ENCODE measurements around the gene DAZAP1.
"Not testable (repeated sequence)": the region's sequence is repeated elsewhere in the genome, so short reads cannot be mapped to it uniquely, and the experiment has no call there.

DAZAP1 gene

GRCh38 chr19:1420085-1420484 lies 12.7 kb downstream of the DAZAP1 start:
- DNase-seq; in situ Hi-C loops (cut with MboI; ENCODE audit: low pct_unique_long_range_greater_than_20kb, low sequenced_read_pairs): not testable (repeated sequence)

GRCh38 chr19:1420590-1420989 lies 13.2 kb downstream of the DAZAP1 start:
- in situ Hi-C loops (cut with MboI; ENCODE audit: low pct_unique_long_range_greater_than_20kb, low sequenced_read_pairs), result no loop called here
- no peak for DNase-seq

- no peak for DNase-seq
- in situ Hi-C loops (cut with MboI; ENCODE audit: low pct_unique_long_range_greater_than_20kb, low sequenced_read_pairs), result no loop called here
Measured at GRCh38 chr19:1421218-1421957, 14.0 kb downstream of the DAZAP1 start.

GRCh38 chr19:1421958-1422305 lies 14.5 kb downstream of the DAZAP1 start:
- in situ Hi-C loops (cut with MboI; ENCODE audit: low pct_unique_long_range_greater_than_20kb, low sequenced_read_pairs), result no loop called here
- DNase-seq, result no peak

- in situ Hi-C loops (cut with MboI; ENCODE audit: low pct_unique_long_range_greater_than_20kb, low sequenced_read_pairs), result no loop called here
- DNase-seq, result no peak
Measured at GRCh38 chr19:1422360-1422759, 15.0 kb downstream of the DAZAP1 start.

GRCh38 chr19:1422943-1423342 lies 15.6 kb downstream of the DAZAP1 start:
- in situ Hi-C loops (cut with MboI; ENCODE audit: low pct_unique_long_range_greater_than_20kb, low sequenced_read_pairs), result no loop called here
- no peak for DNase-seq

GRCh38 chr19:1423436-1424191 lies 16.2 kb downstream of the DAZAP1 start:
- in situ Hi-C loops (cut with MboI; ENCODE audit: low pct_unique_long_range_greater_than_20kb, low sequenced_read_pairs), result no loop called here
- no peak for DNase-seq

- in situ Hi-C loops (cut with MboI; ENCODE audit: low pct_unique_long_range_greater_than_20kb, low sequenced_read_pairs), result no loop called here
- no peak for DNase-seq
Measured at GRCh38 chr19:1424192-1424955, 17.0 kb downstream of the DAZAP1 start.

GRCh38 chr19:1425102-1425837 lies 17.9 kb downstream of the DAZAP1 start:
- in situ Hi-C loops (cut with MboI; ENCODE audit: low pct_unique_long_range_greater_than_20kb, low sequenced_read_pairs), result no loop called here
- DNase-seq, result no peak

GRCh38 chr19:1425902-1426301 lies 18.5 kb downstream of the DAZAP1 start:
- DNase-seq, result no peak
- in situ Hi-C loops (cut with MboI; ENCODE audit: low pct_unique_long_range_greater_than_20kb, low sequenced_read_pairs), result no loop called here

- in situ Hi-C loops (cut with MboI; ENCODE audit: low pct_unique_long_range_greater_than_20kb, low sequenced_read_pairs), result no loop called here
Measured at GRCh38 chr19:1426736-1427135, 19.4 kb downstream of the DAZAP1 start.

GRCh38 chr19:1427221-1427920 lies 20.0 kb downstream of the DAZAP1 start:
- in situ Hi-C loops (cut with MboI; ENCODE audit: low pct_unique_long_range_greater_than_20kb, low sequenced_read_pairs), result no loop called here
- no peak for DNase-seq

More at GRCh38 chr19:1426736-1427135, 19.4 kb downstream of the DAZAP1 start:
- no peak for DNase-seq

- in situ Hi-C loops (cut with MboI; ENCODE audit: low pct_unique_long_range_greater_than_20kb, low sequenced_read_pairs), result no loop called here
- no peak for DNase-seq
Measured at GRCh38 chr19:1428738-1429391, 21.5 kb downstream of the DAZAP1 start.

- no peak for DNase-seq
- in situ Hi-C loops (cut with MboI; ENCODE audit: low pct_unique_long_range_greater_than_20kb, low sequenced_read_pairs), result no loop called here
Measured at GRCh38 chr19:1429750-1430149, 22.4 kb downstream of the DAZAP1 start.

- in situ Hi-C loops (cut with MboI; ENCODE audit: low pct_unique_long_range_greater_than_20kb, low sequenced_read_pairs), result no loop called here
- no peak for DNase-seq
Measured at GRCh38 chr19:1430246-1430645, 22.9 kb downstream of the DAZAP1 start.

GRCh38 chr19:1431759-1432506 lies 24.5 kb downstream of the DAZAP1 start:
- in situ Hi-C loops (cut with MboI; ENCODE audit: low pct_unique_long_range_greater_than_20kb, low sequenced_read_pairs), result no loop called here

GRCh38 chr19:1432507-1432887 lies 25.1 kb downstream of the DAZAP1 start:
- no peak for DNase-seq
- in situ Hi-C loops (cut with MboI; ENCODE audit: low pct_unique_long_range_greater_than_20kb, low sequenced_read_pairs), result no loop called here

More at GRCh38 chr19:1431759-1432506, 24.5 kb downstream of the DAZAP1 start:
- no peak for DNase-seq

All from KBM-7 (cell line).